Right ventricle myocardium inferior (tissue), 1 donor: ENCODE data around the gene SYS1. TPM values are rescaled to one million over a fixed set of nuclear protein-coding genes. Genes with fewer than 3 reads are reported as not detected.

ENCODE experiments used
- ATAC-seq: fragments of 200-7000 bp; cut with Tn5 transposase; one replicate; pipeline ENCODE4 v1.9.1; 2020; ENCODE audit warnings: mild to moderate bottlenecking, moderate library complexity
- DNase-seq: peaks from one replicate; pipeline ENCODE4 v3.0.0; 2021; ENCODE audit errors: missing footprints
- intact Hi-C: fragments of 100-400 bp; cut with DNase I; formaldehyde crosslinking; loops from one replicate; pipeline ENCODE4 v1.11.0; 2022
- total RNA-seq: library from RNA; stranded (reverse); fragmentation: NEBNext Ultra II Directional; extraction: Animal tissue kit (Norgen Biotek cat#: 25700); gene quantifications from one replicate; pipeline ENCODE4 v1.2.1, GENCODE V29; 2021
- donor health status: DM: no; HTN: yes; CAD: no; lungs with severe emphysema.

Gene SYS1
- total RNA-seq, 1 donor from 2014 or later: 21.9 TPM

GRCh38 chr20:45338121-45339030, 24.6 kb upstream of the SYS1 start:
- ATAC-seq (no peak), DNase-seq (no peak)
- intact Hi-C loops: no loop called here

- ATAC-seq (no peak), DNase-seq (no peak)
- intact Hi-C loops: no loop called here
These were observed 23.9 kb upstream of the SYS1 start for GRCh38 chr20:45339084-45339483.

- DNase-seq (no peak), ATAC-seq (no peak)
- intact Hi-C loops: loop anchor here (1.0 to 5.0 kb wide), 2 partner anchors 19 to 68 kb away; partner anchors contain the start of gene DBNDD2
These were observed 23.2 kb upstream of the SYS1 start for GRCh38 chr20:45339799-45340198.

- intact Hi-C loops: loop anchor here (1.0 to 5.0 kb wide), 2 partner anchors 18 to 67 kb away; partner anchors contain the start of gene DBNDD2
- DNase-seq (no peak), ATAC-seq (peak; percentile 59)
These were observed 22.6 kb upstream of the SYS1 start for GRCh38 chr20:45340236-45340847.

- DNase-seq (no peak), ATAC-seq (no peak)
- intact Hi-C loops: loop anchor here (1.0 to 5.0 kb wide), 2 partner anchors 17 to 66 kb away; partner anchors contain the start of gene DBNDD2
These were observed 22.0 kb upstream of the SYS1 start for GRCh38 chr20:45340951-45341350.

- intact Hi-C loops: loop anchor here (5.0 kb wide), 1 partner anchor 66 kb away; the partner anchor contains the start of gene DBNDD2
These were observed 21.4 kb upstream of the SYS1 start for GRCh38 chr20:45341579-45341938.

GRCh38 chr20:45341939-45342854, 20.8 kb upstream of the SYS1 start:
- ATAC-seq: peak; percentile 80
- no peak for DNase-seq
- intact Hi-C loops: loop anchor here (5.0 kb wide), 1 partner anchor 65 kb away; the partner anchor contains the start of gene DBNDD2

More at GRCh38 chr20:45341579-45341938, 21.4 kb upstream of the SYS1 start:
- no peak for DNase-seq
- no peak for ATAC-seq

- no peak for ATAC-seq
- DNase-seq: no peak
- intact Hi-C loops: loop anchor here (5.0 kb wide), 1 partner anchor 64 kb away; the partner anchor contains the start of gene DBNDD2
These were observed 20.0 kb upstream of the SYS1 start for GRCh38 chr20:45342855-45343531.

GRCh38 chr20:45343532-45344167, 19.3 kb upstream of the SYS1 start:
- ATAC-seq: no peak
- intact Hi-C loops: loop anchor here (5.0 kb wide), 1 partner anchor 64 kb away; the partner anchor contains the start of gene DBNDD2
- DNase-seq: no peak

GRCh38 chr20:45344168-45344860, 18.6 kb upstream of the SYS1 start:
- DNase-seq: no peak
- ATAC-seq: no peak
- intact Hi-C loops: loop anchor here (5.0 kb wide), 1 partner anchor 63 kb away; the partner anchor contains the start of gene DBNDD2

GRCh38 chr20:45345104-45345936, 17.6 kb upstream of the SYS1 start:
- no peak for ATAC-seq
- intact Hi-C loops: no loop called here
- no peak for DNase-seq

GRCh38 chr20:45346291-45346718, 16.7 kb upstream of the SYS1 start:
- intact Hi-C loops: no loop called here
- DNase-seq (no peak), ATAC-seq (no peak)

- ATAC-seq (no peak), DNase-seq (no peak)
- intact Hi-C loops: no loop called here
These were observed 16.1 kb upstream of the SYS1 start for GRCh38 chr20:45346851-45347250.

- intact Hi-C loops: no loop called here
- peak; percentile 6 for ATAC-seq
- DNase-seq: no peak
These were observed 15.5 kb upstream of the SYS1 start for GRCh38 chr20:45347297-45347935.

GRCh38 chr20:45347936-45348778, 14.8 kb upstream of the SYS1 start, which contains the start of gene SDC4:
TSS of gene SDC4 (minus strand) at chr20:45348424. CDS start at chr20:45348384, 40 bp downstream.
- intact Hi-C loops: no loop called here
- DNase-seq (peak; percentile 75), ATAC-seq (peak; percentile 82)
